ENCODE measurements around the gene CST8. TPM values are rescaled to one million over a fixed set of nuclear protein-coding genes. Genes with fewer than 3 reads are reported as not detected.

CST8 gene
- total RNA-seq, 1 experiment from 2014 or later, result not detected

GRCh38 chr20:23519556-23519955 lies 28.6 kb downstream of the CST8 start:
- no peak for DNase-seq (ENCODE audit: low read depth)

- DNase-seq (ENCODE audit: low read depth), result peak; percentile 5
Observed at GRCh38 chr20:23520185-23520584, 29.3 kb downstream of the CST8 start.

- no peak for DNase-seq (ENCODE audit: low read depth)
Observed at GRCh38 chr20:23524146-23524545, 33.2 kb downstream of the CST8 start.

DNA sequence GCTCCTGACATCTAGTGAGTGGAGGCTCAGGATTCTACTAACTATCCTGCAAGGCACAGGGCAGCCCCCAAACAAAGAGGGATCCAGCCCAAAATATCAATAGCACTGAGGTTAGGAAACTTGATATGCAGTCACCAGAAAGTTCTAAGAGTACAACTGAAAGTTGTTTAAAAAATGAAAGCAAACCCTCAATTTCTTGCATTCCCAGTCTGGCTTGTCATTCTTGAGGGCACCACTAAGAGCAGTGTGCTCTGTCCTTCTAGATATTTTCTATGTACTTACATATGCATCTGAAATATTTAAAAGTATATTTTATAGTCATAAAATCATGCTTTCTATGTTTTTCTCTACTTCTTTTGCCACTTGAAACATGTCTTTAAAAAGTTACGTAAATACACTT lies 35.9 kb downstream of the CST8 start:
- DNase-seq (ENCODE audit: low read depth), result no peak

DNA sequence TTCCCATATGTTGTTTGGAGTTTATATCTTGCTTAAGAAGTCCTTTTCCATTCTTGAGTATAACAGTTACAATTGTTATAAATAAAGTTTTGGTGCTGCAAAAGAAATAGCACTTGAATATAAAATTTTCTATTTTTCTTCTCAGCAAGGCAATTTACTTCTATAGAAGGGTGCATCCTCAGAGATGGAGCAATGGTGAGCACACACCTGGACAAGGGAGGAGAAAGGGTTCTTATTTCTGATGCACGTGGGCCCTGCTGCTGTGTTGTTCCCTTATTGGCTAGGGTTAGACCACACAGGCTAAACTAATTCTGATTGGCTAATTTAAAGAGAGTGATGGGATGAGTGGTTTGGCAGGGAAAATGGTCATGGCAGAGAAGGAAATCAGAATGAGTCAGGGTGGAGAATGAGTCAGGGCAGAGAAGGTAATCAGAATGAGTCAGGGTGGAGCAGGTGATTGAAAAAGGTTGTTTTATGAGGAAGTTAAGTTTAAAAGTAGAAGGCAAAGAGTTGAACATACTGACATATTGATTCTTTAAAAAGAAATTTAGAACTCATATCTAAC lies 38.0 kb downstream of the CST8 start:
- DNase-seq (ENCODE audit: low read depth), result peak; percentile 91

DNA sequence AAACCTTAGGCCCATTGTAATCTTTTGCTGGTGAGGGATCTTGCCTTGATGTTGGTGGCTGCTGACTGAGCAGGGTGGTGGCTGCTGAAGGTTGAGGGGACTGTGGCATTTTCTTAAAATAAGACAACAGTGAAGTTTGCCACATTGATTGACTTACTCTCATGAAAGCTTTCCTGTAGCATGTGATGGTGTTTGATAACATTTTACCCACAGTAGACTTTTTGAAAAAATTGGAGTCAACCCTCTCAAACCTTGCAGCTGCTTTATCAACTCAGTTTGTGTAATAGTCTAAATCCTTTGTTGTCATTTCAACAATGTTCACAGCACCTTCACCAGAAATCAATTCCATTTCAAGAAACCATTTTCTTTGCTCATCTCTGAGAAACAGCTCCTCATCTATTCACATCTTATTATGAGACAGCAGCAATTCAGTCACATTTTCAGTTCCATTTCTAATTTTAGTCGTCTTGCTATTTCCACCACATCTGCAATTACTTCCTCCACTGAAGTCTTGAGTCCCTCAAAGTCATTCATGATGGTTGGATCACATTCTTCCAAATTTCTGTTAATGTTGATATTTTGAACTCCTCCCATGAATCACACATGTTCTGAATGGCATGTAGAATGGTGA lies 40.1 kb downstream of the CST8 start:
- no peak for DNase-seq (ENCODE audit: low read depth)

DNA sequence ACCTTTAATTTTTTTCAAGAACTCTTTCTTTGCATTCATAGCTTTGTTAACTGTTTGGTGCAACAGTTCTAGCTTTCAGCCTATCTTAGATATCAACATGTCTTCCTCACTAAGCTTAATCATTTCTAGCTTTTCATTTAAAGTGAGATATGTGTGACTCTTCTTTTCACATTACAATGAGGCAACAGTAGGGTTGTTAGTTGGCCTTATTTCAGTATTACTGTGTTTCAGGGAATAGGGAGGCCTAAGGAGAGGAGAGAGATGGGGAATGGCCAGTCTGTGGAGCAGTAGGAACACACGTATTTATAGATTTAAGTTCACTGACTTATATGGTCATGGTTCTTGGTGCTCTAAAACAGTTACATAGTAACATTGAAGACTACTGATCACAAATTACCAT lies 41.6 kb downstream of the CST8 start:
- DNase-seq (ENCODE audit: low read depth), result no peak

- no peak for DNase-seq (ENCODE audit: low read depth)
Observed at GRCh38 chr20:23533161-23533560, 42.2 kb downstream of the CST8 start.

GRCh38 chr20:23534801-23535593 lies 44.1 kb downstream of the CST8 start:
- DNase-seq (ENCODE audit: low read depth), result no peak

GRCh38 chr20:23536328-23536974 lies 45.5 kb downstream of the CST8 start:
- DNase-seq (ENCODE audit: low read depth), result no peak

DNA sequence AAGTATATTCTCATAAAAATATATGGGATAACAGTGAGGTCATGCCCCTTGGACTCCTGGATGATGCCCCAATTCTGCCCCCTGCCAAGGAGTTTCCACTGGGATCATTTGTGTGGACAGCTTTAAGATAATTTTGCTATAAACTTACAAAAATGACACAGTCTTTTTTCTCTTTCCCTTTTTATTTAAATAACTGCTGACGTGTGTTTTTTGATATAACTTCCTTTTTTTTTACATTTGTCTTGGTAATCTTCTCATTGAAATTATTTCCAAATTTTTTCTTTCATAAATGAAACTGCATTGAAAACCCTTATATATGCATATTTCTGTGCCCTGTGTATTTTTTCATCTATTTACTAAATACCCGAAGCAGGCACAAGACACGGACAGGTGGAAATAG lies 46.1 kb downstream of the CST8 start:
- no peak for DNase-seq (ENCODE audit: low read depth)

GRCh38 chr20:23540624-23541023 lies 49.7 kb downstream of the CST8 start:
- DNase-seq (ENCODE audit: low read depth), result no peak

DNA sequence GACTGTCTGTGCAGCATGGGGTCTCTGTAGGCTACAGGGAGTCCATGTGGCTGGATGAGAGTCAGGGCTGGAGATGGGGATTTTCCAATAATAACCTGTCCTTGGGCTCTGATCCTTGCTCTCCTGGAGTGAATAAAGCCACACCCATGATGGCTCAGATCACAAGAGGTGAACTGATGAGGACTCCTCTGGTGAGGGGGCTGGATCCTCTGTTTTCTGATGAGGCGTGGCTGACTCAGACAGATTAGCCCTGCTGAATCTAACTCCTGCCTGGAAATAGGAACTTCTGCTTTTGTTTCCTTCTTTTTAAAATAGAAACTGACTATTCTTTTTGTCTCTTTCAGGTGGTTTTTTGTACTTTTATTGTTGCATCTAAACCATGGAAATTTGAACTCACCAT lies 50.4 kb downstream of the CST8 start:
- DNase-seq (ENCODE audit: low read depth), result peak; percentile 26

- no peak for DNase-seq (ENCODE audit: low read depth)
Observed at GRCh38 chr20:23541776-23542175, 50.9 kb downstream of the CST8 start.

- DNase-seq (ENCODE audit: low read depth), result no peak
Observed at GRCh38 chr20:23542801-23543200, 51.9 kb downstream of the CST8 start.

DNA sequence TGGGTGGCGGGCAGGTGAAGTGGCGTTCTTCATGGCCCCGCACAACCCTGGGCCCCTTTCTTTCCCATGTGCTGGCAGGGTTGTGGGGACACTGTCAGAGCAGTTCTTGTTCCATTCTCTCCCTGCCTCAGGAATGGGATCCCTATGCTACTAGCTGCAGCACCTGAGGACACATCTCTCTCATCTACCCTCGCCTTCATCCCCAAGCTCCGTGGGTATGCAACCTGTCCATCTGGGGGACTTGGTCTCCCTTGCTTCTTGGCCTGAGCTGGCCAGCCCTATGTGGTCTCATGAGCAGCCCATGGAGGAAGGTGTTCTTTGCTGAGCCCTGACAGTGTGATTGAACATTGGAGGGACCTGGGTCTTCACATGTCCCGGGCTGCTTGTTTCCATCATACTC lies 53.2 kb downstream of the CST8 start:
- no peak for DNase-seq (ENCODE audit: low read depth)

Small RNAs within 50 kb of the gene (small RNA-seq; reads per million reads assigned to genes)
- not detected for gene RF00019

Other genes with a start within 250 kb of the CST8 start
- 76.2 and 80.1 TPM in 2 replicates for gene NXT1, start 140.3 kb upstream of the CST8 start, total RNA-seq (2014; rRNA removed; shearing (Covaris generic))
- gene GZF1, start 128.9 kb upstream of the CST8 start, total RNA-seq (2014; rRNA removed; shearing (Covaris generic)), result 11.4 and 24.4 TPM in 2 replicates
- 3.5 and 4.2 TPM in 2 replicates for gene NAPB, start 69.6 kb upstream of the CST8 start, total RNA-seq (2014; rRNA removed; shearing (Covaris generic))
- not detected in 2 replicates for gene CSTL1, start 51.4 kb upstream of the CST8 start, total RNA-seq (2014; rRNA removed; shearing (Covaris generic))
- gene CST11, start 38.2 kb upstream of the CST8 start, total RNA-seq (2014; rRNA removed; shearing (Covaris generic)), result not detected in 2 replicates
- not detected in 2 replicates for gene CST9L, start 77.4 kb downstream of the CST8 start, total RNA-seq (2014; rRNA removed; shearing (Covaris generic))
- not detected in 2 replicates for gene CST9, start 114.8 kb downstream of the CST8 start, total RNA-seq (2014; rRNA removed; shearing (Covaris generic))
- 193 and 254 TPM in 2 replicates for gene CST3, start 146.8 kb downstream of the CST8 start, total RNA-seq (2014; rRNA removed; shearing (Covaris generic))
- gene CST4, start 197.9 kb downstream of the CST8 start, total RNA-seq (2014; rRNA removed; shearing (Covaris generic)), result not detected in 2 replicates

Data from HT1080 (cell line).